Vagina (tissue), 2 donors: Measurements from ENCODE around the gene CRTC1.

Experiments used
- CTCF ChIP-seq, 3 experiments: fragments of 450-650 bp in 2 of 3; fragments of 200-600 bp in 1 of 3; sonication (generic) in 1 of 3; IDR thresholded peaks; one replicate each; pipeline ENCODE4 v1.5.1; 2017 to 2019; ENCODE audit warnings: antibody characterized with exemption in 3 of 3, mild to moderate bottlenecking in 2 of 3, moderate library complexity in 2 of 3
- POLR2A ChIP-seq, 2 donors: fragments of 450-650 bp; IDR thresholded peaks; one replicate each; pipeline ENCODE4 v1.6.1; 2017; ENCODE audit warnings: antibody characterized with exemption in 2 of 2, mild to moderate bottlenecking in 2 of 2, moderate library complexity in 2 of 2

GRCh38 chr19:18725841-18726770, 42.6 kb downstream of the CRTC1 start:
- TF ChIP-seq CTCF (IDR thresholded peaks at IDR 0.05): no peak
- TF ChIP-seq POLR2A (IDR thresholded peaks at IDR 0.05): no peak
